PC-3 (cell line): Measurements from ENCODE around the gene SLC12A8.

Experiments
- EZH2 ChIP-seq: fragments of 300-600 bp; sonication (generic); IDR thresholded peaks from one replicate; pipeline ENCODE4 v1.6.1; 2017; ENCODE audit warnings: antibody characterized with exemption, mild to moderate bottlenecking, low read length; ENCODE audit not compliant: unreplicated experiment
- EZH2phosphoT487 ChIP-seq: fragments of 300-600 bp; sonication (generic); IDR thresholded peaks from 2 replicates; pipeline ENCODE4 v1.6.1; 2018; ENCODE audit warnings: mild to moderate bottlenecking, antibody characterized with exemption, low read length, borderline replicate concordance
- TF ChIP-seq, protein P1 (sequence below): fragments of 300-600 bp; sonication (generic); conservative IDR thresholded peaks from 2 replicates; pipeline ENCODE4 v1.5.1; 2017; ENCODE audit warnings: antibody characterized with exemption, low read depth, mild to moderate bottlenecking, low read length

GRCh38 chr3:125214738-125215137 is 2.2 kb upstream of the SLC12A8 start:
- TF ChIP-seq, protein P1, sequence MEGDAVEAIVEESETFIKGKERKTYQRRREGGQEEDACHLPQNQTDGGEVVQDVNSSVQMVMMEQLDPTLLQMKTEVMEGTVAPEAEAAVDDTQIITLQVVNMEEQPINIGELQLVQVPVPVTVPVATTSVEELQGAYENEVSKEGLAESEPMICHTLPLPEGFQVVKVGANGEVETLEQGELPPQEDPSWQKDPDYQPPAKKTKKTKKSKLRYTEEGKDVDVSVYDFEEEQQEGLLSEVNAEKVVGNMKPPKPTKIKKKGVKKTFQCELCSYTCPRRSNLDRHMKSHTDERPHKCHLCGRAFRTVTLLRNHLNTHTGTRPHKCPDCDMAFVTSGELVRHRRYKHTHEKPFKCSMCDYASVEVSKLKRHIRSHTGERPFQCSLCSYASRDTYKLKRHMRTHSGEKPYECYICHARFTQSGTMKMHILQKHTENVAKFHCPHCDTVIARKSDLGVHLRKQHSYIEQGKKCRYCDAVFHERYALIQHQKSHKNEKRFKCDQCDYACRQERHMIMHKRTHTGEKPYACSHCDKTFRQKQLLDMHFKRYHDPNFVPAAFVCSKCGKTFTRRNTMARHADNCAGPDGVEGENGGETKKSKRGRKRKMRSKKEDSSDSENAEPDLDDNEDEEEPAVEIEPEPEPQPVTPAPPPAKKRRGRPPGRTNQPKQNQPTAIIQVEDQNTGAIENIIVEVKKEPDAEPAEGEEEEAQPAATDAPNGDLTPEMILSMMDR, result no peak
- no peak for TF ChIP-seq EZH2
- no peak for TF ChIP-seq EZH2phosphoT487
